Hepatocyte (in vitro differentiated cells): ENCODE results near the gene DIAPH2. TPM values are rescaled to one million over a fixed set of nuclear protein-coding genes. Genes with fewer than 3 reads are reported as not detected.

ENCODE experiments used
- DNase-seq: peaks from one replicate; pipeline ENCODE4 v3.0.0-alpha.2; 2016; ENCODE audit warnings: low spot score
- H2AFZ ChIP-seq: fragments of 200-600 bp; sonication (generic); 2 replicates; pipeline ENCODE4 v1.6.0; 2016; ENCODE audit warnings: antibody characterized with exemption, mild to moderate bottlenecking
- H3K27ac ChIP-seq: fragments of 200-600 bp; sonication (generic); 2 replicates; pipeline ENCODE4 v1.5.1; 2016; ENCODE audit warnings: mild to moderate bottlenecking
- H3K27me3 ChIP-seq: fragments of 200-600 bp; sonication (generic); 2 replicates; pipeline ENCODE4 v1.6.1; 2016
- H3K36me3 ChIP-seq: fragments of 200-600 bp; sonication (generic); replicated peaks from 2 replicates; pipeline ENCODE4 v1.5.1; 2016; ENCODE audit warnings: low read depth; ENCODE audit not compliant: insufficient read depth
- H3K4me1 ChIP-seq: fragments of 200-600 bp; sonication (generic); 2 replicates; pipeline ENCODE4 v1.5.1; 2016; ENCODE audit warnings: mild to moderate bottlenecking, moderate library complexity; ENCODE audit not compliant: insufficient read depth
- H3K4me2 ChIP-seq: fragments of 200-600 bp; sonication (generic); 2 replicates; pipeline ENCODE4 v1.6.0; 2016
- H3K4me3 ChIP-seq: fragments of 200-600 bp; sonication (generic); 2 replicates; pipeline ENCODE4 v1.5.1; 2016; ENCODE audit warnings: mild to moderate bottlenecking
- H3K79me2 ChIP-seq: fragments of 200-600 bp; sonication (generic); 2 replicates; pipeline ENCODE4 v1.6.0; 2017; ENCODE audit warnings: mild to moderate bottlenecking
- H3K9me2 ChIP-seq: fragments of 200-600 bp; sonication (generic); replicated peaks from 2 replicates; pipeline ENCODE4 v1.6.0; 2017; ENCODE audit warnings: mild to moderate bottlenecking; ENCODE audit not compliant: insufficient read depth
- H3K9me3 ChIP-seq: fragments of 200-600 bp; sonication (generic); 2 replicates; pipeline ENCODE4 v1.5.1; 2016; ENCODE audit warnings: low read depth, mild to moderate bottlenecking
- H4K20me1 ChIP-seq: fragments of 200-600 bp; sonication (generic); 2 replicates; pipeline ENCODE4 v1.6.0; 2016; ENCODE audit warnings: mild to moderate bottlenecking; ENCODE audit not compliant: insufficient read depth, poor library complexity, severe bottlenecking
- EZH2 ChIP-seq: fragments of 200-600 bp; sonication (generic); IDR thresholded peaks from 2 replicates; pipeline ENCODE4 v1.6.1; 2016; ENCODE audit warnings: antibody characterized with exemption, mild to moderate bottlenecking, borderline replicate concordance
- EZH2phosphoT487 ChIP-seq: fragments of 200-600 bp; sonication (generic); IDR thresholded peaks from one replicate; pipeline ENCODE4 v1.6.1; 2018; ENCODE audit warnings: antibody characterized with exemption, mild to moderate bottlenecking, low read depth, moderate library complexity; ENCODE audit not compliant: unreplicated experiment, severe bottlenecking
- WGBS: methylation state at CpG from one replicate; pipeline ENCODE4 v1.1.6; 2016; ENCODE audit warnings: low lambda C conversion rate; ENCODE audit errors: missing lambda C conversion rate; 5-methylcytosine and 5-hydroxymethylcytosine counted together
- polyA plus RNA-seq: library from polyadenylated mRNA; unstranded; fragments of >200 nt; fragmentation: Nextera tagmentation; extraction: Ambion mirVana; gene quantifications from 2 replicates; pipeline ENCODE4 v1.2.1, GENCODE V29; 2016
- total RNA-seq: library from RNA; depleted of rRNA; stranded (reverse); fragments of >200 nt; gene quantifications from 2 replicates; pipeline ENCODE4 v1.2.3, GENCODE V29; 2014
- TF ChIP-seq, protein P1 (sequence below): fragments of 200-600 bp; sonication (generic); IDR thresholded peaks from 2 replicates; pipeline ENCODE4 v1.5.1; 2016; ENCODE audit warnings: antibody characterized with exemption, mild to moderate bottlenecking; ENCODE audit not compliant: poor library complexity

The DIAPH2 gene
- total and polyA plus RNA-seq, 2 experiments from 2014 or later = 14.8 to 32.4 TPM

DNA sequence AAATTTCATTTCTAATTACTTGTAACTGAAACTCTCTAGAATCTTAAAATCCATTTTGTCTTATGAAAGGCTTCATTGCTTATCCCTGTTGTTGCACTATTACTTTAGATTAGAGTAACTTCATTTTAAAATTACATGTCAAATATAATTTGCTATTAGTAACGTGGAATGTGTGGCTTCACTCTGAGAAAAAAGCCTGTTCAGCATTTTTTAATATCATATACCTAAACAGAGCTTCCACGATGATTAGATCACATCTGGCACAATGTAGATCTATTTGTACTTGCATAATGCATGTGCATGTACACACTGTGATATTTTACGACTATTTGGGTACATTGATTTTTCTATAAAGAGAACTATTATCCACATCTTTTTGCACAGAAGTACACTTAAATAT, 847.2 kb downstream of the DIAPH2 start:
- Histone ChIP-seq H3K9me3 (peaks cover 3% of the 10 kb centered on the region), H3K27ac (no peak overlapping the region), H3K4me1 (no peaks in the 10 kb centered on the region), H3K36me3 (no peaks in the 10 kb centered on the region), H3K27me3 (no peaks in the 10 kb centered on the region), H4K20me1 (no peaks in the 10 kb centered on the region), H3K9me2 (no peaks in the 10 kb centered on the region), H3K4me3 (no peak overlapping the region), H3K79me2 (no peaks in the 10 kb centered on the region), H2AFZ (no peak overlapping the region), H3K4me2 (no peak overlapping the region)
- 81% methylated on average over 3 of the region's 3 CpGs for WGBS
- TF ChIP-seq EZH2 (no peak), EZH2phosphoT487 (no peak)
- TF ChIP-seq, protein P1, sequence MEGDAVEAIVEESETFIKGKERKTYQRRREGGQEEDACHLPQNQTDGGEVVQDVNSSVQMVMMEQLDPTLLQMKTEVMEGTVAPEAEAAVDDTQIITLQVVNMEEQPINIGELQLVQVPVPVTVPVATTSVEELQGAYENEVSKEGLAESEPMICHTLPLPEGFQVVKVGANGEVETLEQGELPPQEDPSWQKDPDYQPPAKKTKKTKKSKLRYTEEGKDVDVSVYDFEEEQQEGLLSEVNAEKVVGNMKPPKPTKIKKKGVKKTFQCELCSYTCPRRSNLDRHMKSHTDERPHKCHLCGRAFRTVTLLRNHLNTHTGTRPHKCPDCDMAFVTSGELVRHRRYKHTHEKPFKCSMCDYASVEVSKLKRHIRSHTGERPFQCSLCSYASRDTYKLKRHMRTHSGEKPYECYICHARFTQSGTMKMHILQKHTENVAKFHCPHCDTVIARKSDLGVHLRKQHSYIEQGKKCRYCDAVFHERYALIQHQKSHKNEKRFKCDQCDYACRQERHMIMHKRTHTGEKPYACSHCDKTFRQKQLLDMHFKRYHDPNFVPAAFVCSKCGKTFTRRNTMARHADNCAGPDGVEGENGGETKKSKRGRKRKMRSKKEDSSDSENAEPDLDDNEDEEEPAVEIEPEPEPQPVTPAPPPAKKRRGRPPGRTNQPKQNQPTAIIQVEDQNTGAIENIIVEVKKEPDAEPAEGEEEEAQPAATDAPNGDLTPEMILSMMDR = no peak
- DNase-seq = no peak

DNA sequence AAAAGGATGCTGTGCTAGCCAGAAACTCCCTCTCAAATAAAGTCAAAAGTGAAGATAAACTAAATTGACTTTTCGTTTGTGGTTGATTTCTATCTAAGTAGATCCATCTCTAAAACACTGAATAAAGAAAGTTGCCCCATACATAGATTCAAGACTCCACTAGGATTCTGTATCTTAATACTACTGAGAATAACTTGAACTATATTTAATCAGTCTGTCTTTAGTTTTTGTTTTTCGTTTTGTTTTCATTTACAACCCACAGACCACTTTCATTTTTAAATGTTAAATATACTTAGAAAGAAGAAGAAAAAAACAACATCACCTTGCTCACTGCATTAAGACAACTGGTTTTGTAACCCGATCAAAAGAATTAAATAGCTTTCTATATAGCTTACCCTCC, 854.1 kb downstream of the DIAPH2 start:
- no peak overlapping the region for H2AFZ ChIP-seq

DNA sequence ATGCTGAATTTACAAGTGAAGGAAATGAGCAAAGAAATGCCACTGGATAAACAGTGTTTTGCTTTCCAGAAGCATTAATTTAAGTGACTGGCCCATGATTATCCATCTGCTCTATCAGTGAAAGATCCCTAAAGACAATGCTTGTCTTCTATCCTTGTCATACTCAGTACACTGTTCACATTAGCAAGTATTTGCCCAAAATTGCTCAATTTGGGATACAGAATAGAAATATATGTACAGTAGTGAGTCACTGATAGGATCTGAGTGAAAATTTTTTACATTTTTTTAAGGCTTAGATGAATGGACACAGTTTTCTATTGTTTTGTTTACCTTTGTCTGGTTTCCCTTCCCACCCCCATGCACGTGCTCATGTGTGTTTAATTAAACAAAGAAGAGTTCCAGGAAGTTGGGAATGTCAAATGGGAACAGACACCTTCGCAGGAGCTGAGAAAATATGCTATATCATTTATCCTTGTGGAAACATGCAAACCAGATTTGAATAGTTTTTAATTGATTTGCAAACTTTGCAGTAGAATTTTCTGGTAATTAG, 855.4 kb downstream of the DIAPH2 start:
- Histone ChIP-seq H3K9me2 (no peaks in the 10 kb centered on the region), H2AFZ (no peak overlapping the region), H3K4me2 (no peak overlapping the region), H3K4me1 (no peaks in the 10 kb centered on the region), H3K79me2 (no peaks in the 10 kb centered on the region), H3K36me3 (no peaks in the 10 kb centered on the region), H3K27ac (no peak overlapping the region), H3K4me3 (no peak overlapping the region), H3K9me3 (no peaks in the 10 kb centered on the region), H4K20me1 (no peaks in the 10 kb centered on the region), H3K27me3 (no peaks in the 10 kb centered on the region)
- 46% methylated on average over 2 of the region's 2 CpGs for WGBS
- no peak for DNase-seq
- TF ChIP-seq EZH2phosphoT487 (no peak), EZH2 (no peak)
- TF ChIP-seq, protein P1 = no peak

More for the DNA sequence above, 854.1 kb downstream of the DIAPH2 start:
- DNase-seq = no peak
- no peaks in the 10 kb centered on the region for H3K27me3 ChIP-seq
- no peaks in the 10 kb centered on the region for H3K36me3 ChIP-seq
- TF ChIP-seq EZH2 (no peak), EZH2phosphoT487 (no peak)
- TF ChIP-seq, protein P1 = no peak
- H3K27ac ChIP-seq = no peak overlapping the region
- H3K4me1 ChIP-seq = no peaks in the 10 kb centered on the region
- no peaks in the 10 kb centered on the region for H4K20me1 ChIP-seq
- 88% methylated on average over 3 of the region's 3 CpGs for WGBS
- H3K4me2 ChIP-seq = no peak overlapping the region
- H3K79me2 ChIP-seq = no peaks in the 10 kb centered on the region
- no peaks in the 10 kb centered on the region for H3K9me3 ChIP-seq
- no peaks in the 10 kb centered on the region for H3K9me2 ChIP-seq
- no peak overlapping the region for H3K4me3 ChIP-seq
